Measurements from ENCODE around the gene ADAM23. TPM values are rescaled to one million over a fixed set of nuclear protein-coding genes. Genes with fewer than 3 reads are reported as not detected.

ADAM23 gene
- total and polyA plus RNA-seq, 2 experiments from 2014 or later, result 2.8 to 3.3 TPM

DNA sequence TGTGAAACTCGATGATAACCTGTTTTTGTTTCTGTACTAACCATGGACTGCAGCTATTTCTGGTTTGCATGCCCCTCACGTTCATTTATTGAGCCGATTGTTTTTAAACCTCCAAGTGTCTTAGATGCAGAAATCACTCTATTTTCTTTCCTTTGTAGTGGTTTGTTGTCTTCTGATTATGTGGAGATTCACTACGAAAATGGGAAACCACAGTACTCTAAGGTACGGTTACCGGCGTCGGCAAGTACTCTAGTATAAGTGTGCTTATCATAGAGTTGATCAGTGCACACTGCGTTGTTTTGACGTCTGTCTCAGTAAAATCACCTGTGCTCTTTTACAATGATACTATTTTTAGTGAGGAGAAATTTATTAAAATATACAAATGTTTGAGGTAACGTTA is 87.4 kb downstream of the ADAM23 start:
- Histone ChIP-seq H3K4me3 (no peak overlapping the region), H3K79me2 (no peaks in the 10 kb centered on the region), H3K27ac (no peak overlapping the region), H2AFZ (no peak overlapping the region), H3K4me2 (no peak overlapping the region), H4K20me1 (ENCODE audit: insufficient read depth, poor library complexity, severe bottlenecking) (no peaks in the 10 kb centered on the region), H3K4me1 (ENCODE audit: insufficient read depth) (no peaks in the 10 kb centered on the region), H3K27me3 (no peaks in the 10 kb centered on the region), H3K36me3 (replicated peaks; ENCODE audit: insufficient read depth, low read depth) (no peaks in the 10 kb centered on the region), H3K9me2 (replicated peaks; ENCODE audit: insufficient read depth) (no peaks in the 10 kb centered on the region), H3K9me3 (ENCODE audit: low read depth) (no peaks in the 10 kb centered on the region)
- no peak for DNase-seq (ENCODE audit: low spot score)
- WGBS (ENCODE audit: low lambda C conversion rate, missing lambda C conversion rate), result 81% methylated on average over 11 of the region's 11 CpGs
- TF ChIP-seq EZH2phosphoT487 (IDR thresholded peaks at IDR 0.05; ENCODE audit: low read depth, severe bottlenecking, unreplicated experiment), result no peak
- no peak for TF ChIP-seq EZH2 (IDR thresholded peaks at IDR 0.05; ENCODE audit: borderline replicate concordance)
- TF ChIP-seq CTCF (IDR thresholded peaks at IDR 0.05; ENCODE audit: poor library complexity), result no peak

DNA sequence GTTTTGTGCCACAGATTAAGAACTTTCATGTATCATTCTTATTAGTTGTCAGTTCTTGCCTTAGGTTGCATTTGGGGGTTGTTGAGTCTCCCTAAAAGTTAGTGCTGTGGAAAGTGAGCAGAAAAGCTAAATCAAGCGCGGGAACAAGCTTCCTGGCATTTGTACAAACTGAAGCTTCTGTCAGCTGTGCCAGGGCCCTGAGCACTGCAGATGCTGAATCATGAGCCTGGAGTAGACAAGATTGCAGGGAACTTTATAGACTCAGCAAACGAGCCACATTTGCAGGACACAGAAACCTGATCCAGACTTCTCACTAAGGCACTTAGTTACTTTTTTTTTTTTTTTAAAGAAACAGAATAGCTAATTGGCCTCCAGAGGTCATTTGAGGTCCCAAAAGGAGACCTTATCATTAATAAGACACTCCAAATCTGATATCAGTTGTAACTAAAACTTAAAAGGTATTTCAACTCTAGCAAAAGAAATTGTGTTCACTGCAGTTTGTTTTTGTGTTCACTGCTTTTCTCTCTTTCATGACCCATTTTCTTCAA is 88.7 kb downstream of the ADAM23 start:
- Histone ChIP-seq H4K20me1 (ENCODE audit: insufficient read depth, poor library complexity, severe bottlenecking) (no peaks in the 10 kb centered on the region), H3K4me2 (no peak overlapping the region), H3K4me1 (ENCODE audit: insufficient read depth) (no peaks in the 10 kb centered on the region), H3K27me3 (no peaks in the 10 kb centered on the region), H3K27ac (no peak overlapping the region), H3K9me3 (ENCODE audit: low read depth) (no peaks in the 10 kb centered on the region), H2AFZ (no peak overlapping the region), H3K36me3 (replicated peaks; ENCODE audit: insufficient read depth, low read depth) (no peaks in the 10 kb centered on the region), H3K79me2 (no peaks in the 10 kb centered on the region), H3K4me3 (no peak overlapping the region), H3K9me2 (replicated peaks; ENCODE audit: insufficient read depth) (no peaks in the 10 kb centered on the region)
- TF ChIP-seq CTCF (IDR thresholded peaks at IDR 0.05; ENCODE audit: poor library complexity) (no peak), EZH2 (IDR thresholded peaks at IDR 0.05; ENCODE audit: borderline replicate concordance) (no peak), EZH2phosphoT487 (IDR thresholded peaks at IDR 0.05; ENCODE audit: low read depth, severe bottlenecking, unreplicated experiment) (no peak)
- DNase-seq (ENCODE audit: low spot score), result peak; percentile 9
- 48% methylated on average over 3 of the region's 3 CpGs for WGBS (ENCODE audit: low lambda C conversion rate, missing lambda C conversion rate)

- H2AFZ ChIP-seq, result no peak overlapping the region
- H3K79me2 ChIP-seq, result no peaks in the 10 kb centered on the region
- no peak for DNase-seq (ENCODE audit: low spot score)
- no peaks in the 10 kb centered on the region for H3K27me3 ChIP-seq
- 94% methylated on average over 1 of the region's 1 CpG for WGBS (ENCODE audit: low lambda C conversion rate, missing lambda C conversion rate)
- no peaks in the 10 kb centered on the region for H3K9me3 ChIP-seq (ENCODE audit: low read depth)
- H4K20me1 ChIP-seq (ENCODE audit: insufficient read depth, poor library complexity, severe bottlenecking), result no peaks in the 10 kb centered on the region
- no peaks in the 10 kb centered on the region for H3K36me3 ChIP-seq (replicated peaks; ENCODE audit: insufficient read depth, low read depth)
- H3K4me2 ChIP-seq, result no peak overlapping the region
- H3K4me3 ChIP-seq, result no peak overlapping the region
- no peaks in the 10 kb centered on the region for H3K4me1 ChIP-seq (ENCODE audit: insufficient read depth)
- TF ChIP-seq EZH2phosphoT487 (IDR thresholded peaks at IDR 0.05; ENCODE audit: low read depth, severe bottlenecking, unreplicated experiment) (no peak), CTCF (IDR thresholded peaks at IDR 0.05; ENCODE audit: poor library complexity) (no peak)
- H3K27ac ChIP-seq, result no peak overlapping the region
- no peaks in the 10 kb centered on the region for H3K9me2 ChIP-seq (replicated peaks; ENCODE audit: insufficient read depth)
Observed at GRCh38 chr2:206533977-206534376, 90.6 kb downstream of the ADAM23 start.
